RPMI8226 (cell line): ENCODE results near the gene TRAF1.

Experiments used
- DNase-seq: peaks from one replicate; pipeline ENCODE4 v3.0.0-alpha.2; 2015

The TRAF1 gene

DNA sequence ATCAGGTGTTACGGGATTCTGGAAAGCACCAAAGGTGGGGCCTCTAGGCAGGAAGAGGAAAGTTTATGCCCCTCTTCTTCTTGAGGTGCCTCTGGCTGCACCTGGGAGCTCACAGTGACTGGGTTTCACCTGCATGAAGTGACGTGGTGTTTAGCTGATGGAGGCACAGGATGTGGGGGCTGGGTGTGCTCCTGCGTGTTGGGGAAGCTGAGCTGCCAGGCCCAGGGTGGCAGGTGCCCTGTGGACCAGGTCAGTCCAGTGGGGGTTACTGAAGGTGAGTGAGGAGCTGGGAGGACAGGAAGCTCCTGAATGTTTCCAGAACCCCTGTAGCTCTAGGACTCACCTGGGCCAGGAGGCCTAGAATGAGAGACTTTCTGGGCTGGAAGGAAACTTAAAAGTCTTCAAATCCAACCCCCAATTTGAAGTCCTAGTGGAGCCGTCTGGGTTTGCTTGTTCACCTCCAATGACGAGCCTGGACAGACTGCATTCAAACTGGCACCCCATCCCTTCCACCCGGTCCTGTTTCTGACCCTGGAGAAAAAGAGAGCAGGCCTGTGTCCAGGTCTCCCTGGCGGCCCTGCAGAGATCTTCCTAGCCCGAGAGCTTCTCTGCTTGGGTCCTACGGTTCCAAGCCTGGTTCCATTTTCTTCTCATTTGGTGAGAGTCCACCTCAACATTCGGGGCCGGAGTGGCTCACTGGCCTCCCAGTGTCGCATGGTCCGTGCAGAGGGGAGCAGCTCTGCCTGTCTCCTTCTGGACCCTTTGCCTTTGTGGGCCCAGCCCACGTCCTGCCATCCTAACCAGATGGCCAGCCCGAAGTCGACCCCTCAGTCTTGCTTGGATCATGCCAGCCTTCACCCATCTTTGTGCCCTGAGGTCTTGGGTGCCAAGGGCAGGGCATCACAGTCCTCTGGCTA is 22.3 kb downstream of the TRAF1 start:
- DNase-seq, result peak; percentile 92

- no peak for DNase-seq
Observed at GRCh38 chr9:120902569-120903535, 23.7 kb downstream of the TRAF1 start.

DNA sequence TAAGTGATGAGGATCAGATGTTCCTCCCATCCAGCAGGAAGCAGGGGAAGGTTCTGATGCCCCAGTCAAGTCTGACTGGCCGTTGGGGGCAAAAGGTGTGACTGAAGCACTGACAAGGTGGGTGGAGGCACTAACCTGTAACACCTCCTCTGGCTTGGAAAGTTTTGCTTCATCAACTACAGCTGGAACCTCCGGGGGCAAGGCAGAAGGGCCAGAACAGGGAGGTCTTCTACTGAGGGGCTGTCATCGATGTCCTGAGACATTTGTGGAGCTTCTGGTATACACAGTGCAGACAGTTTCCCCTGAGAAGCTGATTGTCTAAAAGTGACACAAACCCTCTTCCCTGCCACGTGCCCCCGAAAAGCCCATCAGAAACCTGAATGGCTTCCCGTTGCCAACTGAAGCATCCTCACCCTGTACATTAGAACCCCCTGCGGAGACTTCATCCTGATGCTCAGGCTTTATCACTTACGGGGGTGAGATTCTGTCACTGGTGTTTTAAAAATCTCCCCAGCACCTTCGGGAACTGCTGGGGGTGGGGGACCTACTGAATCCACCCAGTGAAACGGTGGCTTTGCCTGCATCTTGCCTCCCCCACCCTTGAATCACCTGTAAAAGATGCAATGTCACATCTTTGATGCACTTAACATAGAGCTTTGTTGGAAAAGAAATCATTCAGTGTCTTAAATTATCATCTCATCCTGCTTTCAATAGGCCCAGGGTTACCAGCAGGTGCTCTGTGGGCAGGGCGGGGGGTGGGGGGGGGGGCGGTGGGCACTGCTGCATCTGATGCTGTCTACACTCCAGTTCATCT is 24.6 kb downstream of the TRAF1 start:
- no peak for DNase-seq

- DNase-seq, result no peak
Observed at GRCh38 chr9:120900824-120901223, 25.8 kb downstream of the TRAF1 start.

- no peak for DNase-seq
Observed at GRCh38 chr9:120899490-120900068, 27.0 kb downstream of the TRAF1 start.

DNA sequence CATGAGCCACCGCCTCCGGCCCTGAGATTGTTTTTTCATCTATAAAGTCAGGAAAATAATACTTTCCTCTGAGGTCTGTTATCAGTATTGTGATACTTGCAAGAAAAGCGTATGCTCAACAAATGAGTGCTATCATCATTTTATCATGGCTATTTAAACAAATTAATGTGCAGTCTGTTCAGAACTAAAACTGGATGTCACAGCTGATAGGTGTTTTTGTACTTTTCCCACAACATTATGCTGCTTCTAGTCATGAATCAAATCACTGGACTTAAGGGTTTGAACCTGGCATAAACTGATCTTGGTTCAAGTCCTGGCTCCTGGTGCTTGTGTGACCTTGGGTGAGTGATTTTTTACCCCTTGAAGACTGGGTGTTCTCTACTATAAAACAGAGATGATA is 28.2 kb downstream of the TRAF1 start:
- DNase-seq, result no peak

GRCh38 chr9:120895951-120896350 is 30.6 kb downstream of the TRAF1 start:
- DNase-seq, result no peak

- no peak for DNase-seq
Observed at GRCh38 chr9:120894321-120895148, 32.1 kb downstream of the TRAF1 start.

DNA sequence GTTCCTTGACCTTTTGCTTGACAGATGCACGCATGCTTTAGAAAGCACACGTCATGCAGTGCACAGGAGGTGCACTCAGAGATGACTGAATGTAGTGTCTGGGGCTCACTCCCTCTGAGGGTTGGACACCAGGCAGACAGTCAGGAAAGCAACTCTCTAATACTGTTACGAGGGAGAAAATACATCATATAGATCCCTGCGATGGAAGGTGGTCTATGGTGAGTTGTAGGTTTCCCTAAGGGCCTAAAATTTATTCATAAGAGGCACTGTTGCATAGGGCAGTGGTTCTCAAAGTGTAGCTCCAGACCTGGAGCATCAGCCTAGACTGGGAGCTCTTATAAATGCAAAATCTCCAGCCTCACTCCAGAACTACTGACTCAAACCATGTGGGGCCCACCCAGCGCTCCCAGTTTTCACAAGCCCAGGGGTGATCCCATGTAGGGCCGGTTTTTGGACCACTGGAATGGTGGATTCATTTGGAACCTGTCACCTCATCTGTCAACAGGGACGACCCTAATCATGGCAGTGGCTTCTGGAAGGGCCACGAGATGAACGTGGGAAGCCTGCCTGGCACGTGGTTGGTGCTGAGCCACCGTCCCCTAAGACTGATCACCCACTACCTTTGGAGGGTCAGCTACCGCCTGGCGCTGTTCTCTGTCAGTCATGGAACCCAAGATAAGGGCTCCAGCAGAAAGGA is 32.8 kb downstream of the TRAF1 start:
- DNase-seq, result peak; percentile 83

DNA sequence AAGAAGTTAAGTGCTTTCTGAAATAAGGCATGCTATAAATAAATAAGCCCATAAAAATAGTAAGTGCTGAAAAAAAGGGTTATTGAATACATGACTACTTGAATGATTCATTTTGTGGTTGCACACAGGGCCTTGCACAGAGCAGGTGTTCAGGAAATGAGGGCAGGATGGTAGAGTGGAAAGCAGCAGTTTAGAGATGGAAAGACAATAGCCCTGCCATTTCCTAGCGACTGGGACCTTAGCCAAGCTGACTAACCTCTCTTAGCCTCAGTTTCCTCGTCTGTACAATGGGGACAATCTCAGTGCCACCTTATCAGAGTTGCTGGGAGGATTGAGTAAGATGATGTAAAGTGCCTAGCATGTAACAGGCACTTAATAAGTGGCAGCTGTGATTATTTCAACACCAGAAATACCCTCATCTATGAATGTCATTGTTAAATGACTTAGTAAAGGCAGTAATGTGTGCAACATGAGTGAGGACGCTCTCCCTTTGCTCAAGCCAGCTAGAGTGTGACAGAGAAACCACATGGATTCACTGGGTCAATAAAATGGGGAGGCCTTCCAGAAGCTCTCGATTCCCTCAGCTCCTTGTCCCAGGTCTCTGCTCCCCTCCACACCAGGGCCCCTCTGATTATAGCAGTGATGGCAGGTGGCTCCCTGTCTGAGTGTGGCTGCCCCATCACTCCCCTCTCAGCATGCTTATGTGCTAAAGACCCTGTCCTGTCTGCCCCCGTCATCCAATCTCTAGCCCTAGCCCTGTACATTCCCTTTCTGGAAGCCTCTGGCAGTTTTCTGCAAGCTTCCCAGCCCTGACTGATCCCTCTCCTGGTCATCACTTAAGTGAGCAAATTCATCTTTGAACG is 33.6 kb downstream of the TRAF1 start:
- DNase-seq, result peak; percentile 94

GRCh38 chr9:120891884-120892747 is 34.5 kb downstream of the TRAF1 start:
- DNase-seq, result peak; percentile 65

DNA sequence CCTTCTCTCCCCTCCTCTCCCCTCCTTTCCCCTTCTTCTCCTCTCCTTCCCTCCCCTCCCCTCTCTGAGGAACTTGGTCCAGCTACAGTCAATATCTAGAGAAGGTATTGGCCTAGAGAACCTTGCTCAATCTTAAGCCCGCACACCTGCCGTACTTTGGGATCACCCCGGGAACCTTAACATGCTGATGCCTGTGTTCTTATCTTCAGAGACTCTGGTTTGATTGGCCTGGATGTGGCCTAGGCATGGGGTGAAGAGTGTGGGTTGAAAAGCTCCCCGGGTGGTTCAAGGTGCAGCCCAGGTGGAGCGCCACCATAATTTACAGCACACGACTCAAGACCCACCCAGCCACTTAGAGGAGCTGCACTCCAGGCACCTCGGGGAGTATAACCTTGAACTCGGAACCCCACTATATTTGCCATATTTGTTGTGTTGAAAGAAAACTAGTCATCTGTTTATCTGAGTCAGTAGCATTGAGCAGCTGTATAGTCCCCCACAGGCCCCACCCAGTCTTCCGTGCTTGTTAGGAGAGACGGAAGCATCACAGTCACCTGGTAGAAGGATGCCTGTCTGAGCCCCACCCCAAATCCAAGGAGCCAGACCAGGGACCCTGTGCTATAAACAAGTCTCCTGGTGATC is 35.2 kb downstream of the TRAF1 start:
- no peak for DNase-seq

DNA sequence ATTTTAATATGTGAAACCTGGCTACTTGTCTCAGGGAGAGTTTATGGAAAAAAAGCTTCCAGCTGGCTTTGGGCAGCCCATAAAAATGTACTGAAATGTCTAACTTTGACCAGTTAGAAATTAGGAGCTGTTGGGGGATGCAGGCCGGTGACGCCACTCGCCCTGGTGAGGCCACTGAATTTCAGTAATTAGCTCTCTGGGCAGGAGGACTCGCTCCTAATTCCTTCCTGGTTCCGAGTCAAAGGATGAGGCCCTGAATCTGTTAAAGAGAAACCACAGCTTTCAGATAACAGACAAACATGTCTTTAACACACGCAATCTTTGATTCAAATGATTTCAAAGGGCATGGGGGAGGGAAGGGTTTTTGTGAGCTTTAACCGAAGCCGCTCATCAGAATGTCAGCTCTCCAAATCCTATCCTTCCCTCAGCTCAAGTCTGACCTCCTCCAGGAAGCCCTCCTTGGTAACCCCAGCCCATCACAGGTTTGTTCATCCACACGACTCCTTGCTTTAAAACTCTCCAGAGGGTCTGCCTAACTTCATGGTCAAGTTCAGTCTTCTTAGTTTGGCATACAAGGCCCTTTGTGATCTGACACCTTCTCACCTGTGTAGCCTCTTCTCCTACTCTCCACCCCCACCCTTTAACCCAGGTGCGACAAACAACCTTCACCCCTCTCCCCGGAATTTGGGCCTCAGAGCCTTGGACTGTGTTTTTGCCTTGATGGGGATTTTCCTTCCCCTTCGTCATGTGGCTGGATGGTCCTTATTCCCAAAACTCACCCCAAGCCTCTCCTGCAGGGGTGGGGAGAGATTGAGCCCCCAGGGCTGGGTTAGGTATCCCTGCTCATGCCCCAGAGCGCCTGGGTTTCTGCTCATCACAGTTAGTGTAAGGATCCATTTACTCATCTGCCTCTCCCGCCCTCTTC is 36.0 kb downstream of the TRAF1 start:
- DNase-seq, result no peak

GRCh38 chr9:120889606-120890271 is 36.9 kb downstream of the TRAF1 start:
- no peak for DNase-seq

GRCh38 chr9:120888626-120889025 is 38.0 kb downstream of the TRAF1 start:
- DNase-seq, result no peak

DNA sequence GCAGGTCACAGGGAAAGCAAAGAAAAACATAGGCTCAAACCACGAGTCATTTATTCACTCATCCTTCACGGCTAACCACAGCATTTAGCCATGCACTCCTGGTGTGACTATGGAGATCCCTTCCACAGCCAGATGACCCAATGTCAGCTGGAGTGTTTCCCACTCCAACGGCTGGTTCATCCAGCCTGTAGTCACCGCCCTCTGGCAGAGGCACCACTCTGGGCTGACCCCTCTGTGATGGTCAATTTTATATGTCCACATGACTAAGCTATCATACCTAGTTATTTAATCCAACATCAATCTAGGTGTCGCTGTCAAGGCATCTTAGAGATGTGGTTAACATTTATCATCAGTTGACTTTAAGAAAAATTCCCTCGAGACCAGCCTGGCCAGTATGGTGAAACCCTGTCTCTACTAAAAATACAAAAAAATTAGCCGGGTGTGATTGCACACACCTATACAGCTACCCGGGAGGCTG is 40.1 kb downstream of the TRAF1 start:
- no peak for DNase-seq
